GM21528 (cell line): ENCODE measurements around the gene SAMD13.

Experiments
- ATAC-seq: cut with Tn5 transposase; IDR thresholded peaks from one replicate; pipeline ENCODE4 v1.9.1; 2021; ENCODE audit warnings: mild to moderate bottlenecking, moderate library complexity; ENCODE audit not compliant: unreplicated experiment, low FRiP score

SAMD13 gene

GRCh38 chr1:84367219-84367618 is 65.7 kb downstream of the SAMD13 start:
- ATAC-seq = no peak

GRCh38 chr1:84368441-84368840 is 66.9 kb downstream of the SAMD13 start:
- ATAC-seq = no peak

GRCh38 chr1:84370266-84370665 is 68.8 kb downstream of the SAMD13 start:
- ATAC-seq = no peak

GRCh38 chr1:84370831-84371394 is 69.4 kb downstream of the SAMD13 start:
- no peak for ATAC-seq

- no peak for ATAC-seq
These were observed 72.1 kb downstream of the SAMD13 start for GRCh38 chr1:84373436-84374141.

- ATAC-seq = no peak
These were observed 73.6 kb downstream of the SAMD13 start for GRCh38 chr1:84374991-84375696.

- ATAC-seq = no peak
These were observed 74.7 kb downstream of the SAMD13 start for GRCh38 chr1:84376000-84376910.

GRCh38 chr1:84377480-84378095 is 76.1 kb downstream of the SAMD13 start:
- ATAC-seq = no peak

GRCh38 chr1:84379138-84379916 is 77.8 kb downstream of the SAMD13 start:
- no peak for ATAC-seq

GRCh38 chr1:84379917-84380180 is 78.3 kb downstream of the SAMD13 start:
- no peak for ATAC-seq

- ATAC-seq = no peak
These were observed 80.6 kb downstream of the SAMD13 start for GRCh38 chr1:84382127-84382526.

GRCh38 chr1:84385347-84385746 is 83.8 kb downstream of the SAMD13 start:
- no peak for ATAC-seq

GRCh38 chr1:84386716-84387479 is 85.4 kb downstream of the SAMD13 start:
- no peak for ATAC-seq

- ATAC-seq = no peak
These were observed 86.1 kb downstream of the SAMD13 start for GRCh38 chr1:84387480-84388163.

GRCh38 chr1:84390226-84390625 is 88.7 kb downstream of the SAMD13 start:
- no peak for ATAC-seq

- ATAC-seq = no peak
These were observed 97.0 kb downstream of the SAMD13 start, which contains the start of gene DNASE2B for GRCh38 chr1:84398175-84399155. Gene DNASE2B (plus strand): TSS chr1:84398484. CDS start chr1:84398565, 81 bp downstream.
